Measurements from ENCODE around the gene PRG3.

The PRG3 gene

GRCh38 chr11:57419146-57419545 is 38.2 kb upstream of the PRG3 start:
- no peak for DNase-seq (ENCODE audit: low spot score)
- ChIA-PET POLR2A (ENCODE audit: low non-redundant PET) (no interaction called here), CTCF (no interaction called here)
- no peak overlapping the region for H3K27ac ChIP-seq
- TF ChIP-seq, protein P1, sequence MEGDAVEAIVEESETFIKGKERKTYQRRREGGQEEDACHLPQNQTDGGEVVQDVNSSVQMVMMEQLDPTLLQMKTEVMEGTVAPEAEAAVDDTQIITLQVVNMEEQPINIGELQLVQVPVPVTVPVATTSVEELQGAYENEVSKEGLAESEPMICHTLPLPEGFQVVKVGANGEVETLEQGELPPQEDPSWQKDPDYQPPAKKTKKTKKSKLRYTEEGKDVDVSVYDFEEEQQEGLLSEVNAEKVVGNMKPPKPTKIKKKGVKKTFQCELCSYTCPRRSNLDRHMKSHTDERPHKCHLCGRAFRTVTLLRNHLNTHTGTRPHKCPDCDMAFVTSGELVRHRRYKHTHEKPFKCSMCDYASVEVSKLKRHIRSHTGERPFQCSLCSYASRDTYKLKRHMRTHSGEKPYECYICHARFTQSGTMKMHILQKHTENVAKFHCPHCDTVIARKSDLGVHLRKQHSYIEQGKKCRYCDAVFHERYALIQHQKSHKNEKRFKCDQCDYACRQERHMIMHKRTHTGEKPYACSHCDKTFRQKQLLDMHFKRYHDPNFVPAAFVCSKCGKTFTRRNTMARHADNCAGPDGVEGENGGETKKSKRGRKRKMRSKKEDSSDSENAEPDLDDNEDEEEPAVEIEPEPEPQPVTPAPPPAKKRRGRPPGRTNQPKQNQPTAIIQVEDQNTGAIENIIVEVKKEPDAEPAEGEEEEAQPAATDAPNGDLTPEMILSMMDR (conservative IDR thresholded peaks at IDR 0.05; ENCODE audit: low read depth): no peak

- CTCF ChIA-PET: no interaction called here
- H3K27ac ChIP-seq: no peak overlapping the region
- TF ChIP-seq, protein P1 (conservative IDR thresholded peaks at IDR 0.05; ENCODE audit: low read depth): no peak
- POLR2A ChIA-PET (ENCODE audit: low non-redundant PET): no interaction called here
- no peak for DNase-seq (ENCODE audit: low spot score)
These were observed 37.2 kb upstream of the PRG3 start for GRCh38 chr11:57418131-57418530.

- CTCF ChIA-PET: no interaction called here
- POLR2A ChIA-PET (ENCODE audit: low non-redundant PET): no interaction called here
- DNase-seq (ENCODE audit: low spot score): no peak
- TF ChIP-seq, protein P1 (conservative IDR thresholded peaks at IDR 0.05; ENCODE audit: low read depth): no peak
- no peak overlapping the region for H3K27ac ChIP-seq
These were observed 36.1 kb upstream of the PRG3 start for GRCh38 chr11:57417056-57417455.

DNA sequence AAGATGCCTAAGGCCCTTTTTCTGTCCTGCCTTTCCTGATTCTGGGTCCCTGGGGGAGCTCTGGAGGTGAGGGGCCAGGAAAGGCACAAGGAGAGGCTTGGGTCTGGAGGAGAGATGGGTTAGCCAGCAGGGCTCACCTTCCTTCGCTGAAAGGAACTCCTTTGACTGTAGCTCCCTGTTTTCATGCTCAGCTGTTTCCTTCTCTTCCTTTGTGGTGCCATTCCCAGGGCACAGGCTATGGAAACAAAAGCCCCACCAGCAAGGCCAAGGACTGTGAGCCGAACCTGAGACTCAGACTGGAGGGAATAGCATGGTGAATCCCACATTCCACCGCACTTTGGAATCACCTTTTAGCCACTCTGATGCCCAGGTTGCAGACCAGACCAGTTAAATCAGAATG is 35.5 kb upstream of the PRG3 start:
- POLR2A ChIA-PET (ENCODE audit: low non-redundant PET): no interaction called here
- DNase-seq (ENCODE audit: low spot score): no peak
- CTCF ChIA-PET: interaction anchor here (0.5 kb wide), 1 partner anchor 42 kb away, joined by 4 read pairs; no protein-coding TSS in a partner anchor
- TF ChIP-seq, protein P1 (conservative IDR thresholded peaks at IDR 0.05; ENCODE audit: low read depth): no peak
- peak overlapping the region; percentile 21; the same call in 1 of the 2 replicates for H3K27ac ChIP-seq

DNA sequence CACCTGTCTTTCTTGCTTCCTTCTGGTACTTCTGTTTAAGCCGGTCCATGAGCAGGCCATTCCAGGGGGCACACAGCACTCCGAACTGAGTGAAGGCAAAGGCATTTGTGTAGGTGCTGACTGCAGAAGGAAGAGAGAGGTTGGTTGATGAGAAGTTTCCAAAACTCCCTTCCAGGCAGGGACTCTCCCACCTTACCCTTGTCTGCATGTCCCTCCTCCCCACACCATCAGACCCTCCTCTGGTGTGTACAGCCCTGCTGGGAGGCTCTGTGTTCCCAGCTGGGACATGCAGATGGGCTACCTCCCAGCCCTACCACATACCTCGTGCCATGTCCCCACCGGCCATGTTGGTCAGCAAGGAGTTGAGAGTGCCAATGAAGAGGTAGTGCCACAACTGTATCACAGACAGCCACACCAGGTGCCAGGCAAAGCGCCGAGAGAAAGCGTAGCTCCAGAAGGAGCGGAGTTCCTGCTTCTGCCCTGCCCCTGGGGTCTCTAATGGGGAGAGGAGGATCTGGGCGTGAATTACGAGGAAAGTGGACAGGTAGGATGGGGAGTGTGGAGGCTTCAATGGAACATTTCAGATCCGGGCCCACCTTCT is 33.8 kb upstream of the PRG3 start:
- TF ChIP-seq, protein P1 (conservative IDR thresholded peaks at IDR 0.05; ENCODE audit: low read depth): no peak
- ChIA-PET CTCF (no interaction called here), POLR2A (ENCODE audit: low non-redundant PET) (no interaction called here)
- no peak for DNase-seq (ENCODE audit: low spot score)
- H3K27ac ChIP-seq: peak overlapping the region; percentile 35; the same call in 1 of the 2 replicates

DNA sequence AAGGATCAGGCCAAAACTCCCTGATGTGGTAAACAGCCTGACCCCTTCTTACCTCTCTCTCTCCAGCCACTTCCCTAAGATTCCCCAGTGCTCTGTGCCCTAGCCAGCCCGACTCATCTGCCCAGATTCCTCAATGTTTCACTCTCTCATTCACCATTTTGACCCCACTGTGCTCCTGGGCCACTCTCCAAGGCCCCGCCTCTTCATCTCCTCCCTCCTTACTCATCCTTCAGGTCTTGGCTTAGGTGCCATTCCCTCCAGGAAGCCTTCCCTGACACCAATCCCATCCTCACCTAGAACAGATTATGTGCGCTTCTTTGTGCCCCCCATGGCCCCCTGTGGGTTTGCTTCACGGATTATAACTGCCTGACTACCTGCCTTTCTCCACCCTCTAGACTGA is 32.7 kb upstream of the PRG3 start:
- H3K27ac ChIP-seq: no peak overlapping the region
- ChIA-PET CTCF (no interaction called here), POLR2A (ENCODE audit: low non-redundant PET) (no interaction called here)
- no peak for DNase-seq (ENCODE audit: low spot score)
- TF ChIP-seq, protein P1 (conservative IDR thresholded peaks at IDR 0.05; ENCODE audit: low read depth): no peak

All from RWPE1 (cell line).